ENCODE measurements around the gene CADM2.

Gene CADM2

GRCh38 chr3:85783291-85783690 is 824.5 kb downstream of the CADM2 start:
- DNase-seq (ENCODE audit: low read depth), result no peak
- TF ChIP-seq, protein P1, sequence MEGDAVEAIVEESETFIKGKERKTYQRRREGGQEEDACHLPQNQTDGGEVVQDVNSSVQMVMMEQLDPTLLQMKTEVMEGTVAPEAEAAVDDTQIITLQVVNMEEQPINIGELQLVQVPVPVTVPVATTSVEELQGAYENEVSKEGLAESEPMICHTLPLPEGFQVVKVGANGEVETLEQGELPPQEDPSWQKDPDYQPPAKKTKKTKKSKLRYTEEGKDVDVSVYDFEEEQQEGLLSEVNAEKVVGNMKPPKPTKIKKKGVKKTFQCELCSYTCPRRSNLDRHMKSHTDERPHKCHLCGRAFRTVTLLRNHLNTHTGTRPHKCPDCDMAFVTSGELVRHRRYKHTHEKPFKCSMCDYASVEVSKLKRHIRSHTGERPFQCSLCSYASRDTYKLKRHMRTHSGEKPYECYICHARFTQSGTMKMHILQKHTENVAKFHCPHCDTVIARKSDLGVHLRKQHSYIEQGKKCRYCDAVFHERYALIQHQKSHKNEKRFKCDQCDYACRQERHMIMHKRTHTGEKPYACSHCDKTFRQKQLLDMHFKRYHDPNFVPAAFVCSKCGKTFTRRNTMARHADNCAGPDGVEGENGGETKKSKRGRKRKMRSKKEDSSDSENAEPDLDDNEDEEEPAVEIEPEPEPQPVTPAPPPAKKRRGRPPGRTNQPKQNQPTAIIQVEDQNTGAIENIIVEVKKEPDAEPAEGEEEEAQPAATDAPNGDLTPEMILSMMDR (IDR thresholded peaks at IDR 0.05; ENCODE audit: low read depth, low read length, missing control alignments), result no peak
- in situ Hi-C loops (cut with HindIII; ENCODE audit: low sequenced_read_pairs), result no loop called here
- no peak overlapping the region for H3K4me3 ChIP-seq (ENCODE audit: low read depth, low read length)

DNA sequence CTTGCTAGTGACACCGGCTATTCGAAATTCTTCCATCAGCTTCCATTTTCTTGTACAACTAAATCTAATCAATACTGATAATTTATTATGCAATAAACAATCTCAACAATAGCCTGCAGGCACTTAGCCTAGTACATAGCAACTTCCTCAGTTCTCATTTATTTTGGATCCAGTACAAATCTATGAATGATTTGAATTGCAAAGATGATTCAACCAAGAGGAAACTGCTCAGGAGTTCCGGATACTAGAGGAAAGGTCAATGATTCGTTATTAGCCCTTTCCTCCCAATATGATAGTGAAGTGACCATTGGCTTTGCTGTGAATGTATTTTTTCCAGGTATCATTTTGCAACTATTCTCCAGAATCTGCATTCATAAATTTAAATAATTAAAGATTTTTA is 827.0 kb downstream of the CADM2 start:
- TF ChIP-seq, protein P1 (IDR thresholded peaks at IDR 0.05; ENCODE audit: low read depth, low read length, missing control alignments), result no peak
- no peak for DNase-seq (ENCODE audit: low read depth)

DNA sequence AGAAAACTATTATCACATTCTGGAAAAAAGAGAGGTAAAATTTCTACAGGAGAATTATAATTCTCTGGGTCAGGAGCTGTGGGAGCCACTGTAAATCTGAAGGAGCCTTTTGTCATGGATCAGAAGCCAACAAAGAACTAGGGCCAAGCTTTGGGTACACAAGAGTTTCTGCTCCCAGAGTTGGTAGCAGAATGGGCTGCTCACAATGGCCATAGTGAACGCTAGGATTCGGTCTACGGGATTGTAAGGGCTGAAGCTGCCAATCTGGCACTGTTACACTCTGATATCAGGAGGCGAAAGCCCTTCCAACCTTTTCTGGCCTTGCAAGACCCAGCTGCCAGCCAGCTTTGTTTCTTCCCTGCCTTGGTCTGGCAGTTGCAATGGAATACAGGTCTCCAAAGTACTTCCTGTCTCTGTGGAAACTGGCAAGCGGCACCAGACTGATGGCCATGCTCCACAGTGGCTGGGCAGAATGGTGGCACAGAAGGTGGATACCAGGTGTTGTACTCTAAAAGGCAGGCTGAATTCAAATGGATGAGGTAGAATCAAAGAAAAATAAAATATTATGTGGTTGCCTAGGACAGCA is 831.7 kb downstream of the CADM2 start:
- TF ChIP-seq, protein P1 (IDR thresholded peaks at IDR 0.05; ENCODE audit: low read depth, low read length, missing control alignments), result no peak
- no peak overlapping the region for H3K4me3 ChIP-seq (ENCODE audit: low read depth, low read length)
- in situ Hi-C loops (cut with HindIII; ENCODE audit: low sequenced_read_pairs), result no loop called here
- DNase-seq (ENCODE audit: low read depth), result no peak

More for the DNA sequence above, 827.0 kb downstream of the CADM2 start:
- in situ Hi-C loops (cut with HindIII; ENCODE audit: low sequenced_read_pairs), result no loop called here
- no peak overlapping the region for H3K4me3 ChIP-seq (ENCODE audit: low read depth, low read length)

- TF ChIP-seq, protein P1 (IDR thresholded peaks at IDR 0.05; ENCODE audit: low read depth, low read length, missing control alignments), result no peak
- in situ Hi-C loops (cut with HindIII; ENCODE audit: low sequenced_read_pairs), result no loop called here
- no peak for DNase-seq (ENCODE audit: low read depth)
- H3K4me3 ChIP-seq (ENCODE audit: low read depth, low read length), result no peak overlapping the region
Measured at GRCh38 chr3:85796140-85796539, 837.4 kb downstream of the CADM2 start.

DNA sequence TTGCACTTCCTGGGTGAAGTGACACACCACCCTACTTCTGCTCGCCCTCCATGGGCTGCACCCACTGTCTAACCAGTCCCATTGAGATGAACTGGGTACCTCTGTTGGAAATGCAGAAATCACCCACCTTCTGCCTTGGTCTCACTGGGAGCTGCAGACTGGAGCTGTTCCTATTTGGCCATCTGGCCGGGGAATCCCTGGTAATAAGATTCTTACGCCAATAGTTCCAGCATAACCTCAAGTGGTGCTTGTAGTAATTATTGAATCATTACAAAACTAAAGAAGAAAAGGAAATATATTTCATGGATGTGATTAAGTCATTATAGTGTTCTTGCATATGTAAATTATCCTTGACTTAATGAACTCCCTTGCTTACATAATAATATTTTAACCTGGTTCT is 841.9 kb downstream of the CADM2 start:
- TF ChIP-seq, protein P1 (IDR thresholded peaks at IDR 0.05; ENCODE audit: low read depth, low read length, missing control alignments), result no peak
- in situ Hi-C loops (cut with HindIII; ENCODE audit: low sequenced_read_pairs), result no loop called here
- no peak for DNase-seq (ENCODE audit: low read depth)
- H3K4me3 ChIP-seq (ENCODE audit: low read depth, low read length), result no peak overlapping the region

- DNase-seq (ENCODE audit: low read depth), result peak; percentile 6
- in situ Hi-C loops (cut with HindIII; ENCODE audit: low sequenced_read_pairs), result no loop called here
- no peak overlapping the region for H3K4me3 ChIP-seq (ENCODE audit: low read depth, low read length)
- TF ChIP-seq, protein P1 (IDR thresholded peaks at IDR 0.05; ENCODE audit: low read depth, low read length, missing control alignments), result peak; percentile 66
Measured at GRCh38 chr3:85801955-85802354, 843.2 kb downstream of the CADM2 start.
